WTC11 (cell line): ENCODE measurements around the gene TSPAN9. TPM values are rescaled to one million over a fixed set of nuclear protein-coding genes. Genes with fewer than 3 reads are reported as not detected.
A peak's percentile ranks its signal among the peaks of the same experiment; 100 is the strongest.

Source experiments
- ATAC-seq: fragments of 200-7000 bp; cut with Tn5 transposase; 2 replicates; pipeline ENCODE4 v1.10.0; 2021; ENCODE audit warnings: mild to moderate bottlenecking, moderate library complexity
- CTCF ChIA-PET: fragments of 300-600 bp; sonication (Branson Sonifier 250); formaldehyde crosslinking; loops from one replicate; lab custom pipeline; 2021; ENCODE audit warnings: antibody characterized with exemption; lab: Charles Lee
- POLR2A ChIA-PET: fragments of 350-600 bp; sonication (Branson Sonifier 250); formaldehyde crosslinking; loops from one replicate; lab custom pipeline; 2021; ENCODE audit warnings: antibody characterized with exemption; lab: Charles Lee
- DNase-seq: peaks from one replicate; pipeline ENCODE4 v3.0.0; 2021; ENCODE audit warnings: low spot score
- H3K27ac Mint-ChIP-seq: 2 replicates; pipeline ENCODE4 v1.8.0; 2021; ENCODE audit warnings: mixed read lengths
- H3K27me3 Mint-ChIP-seq: 2 replicates; pipeline ENCODE4 v1.8.0; 2021; ENCODE audit warnings: low read depth, mild to moderate bottlenecking, moderate library complexity, mixed read lengths
- H3K36me3 Mint-ChIP-seq: 2 replicates; pipeline ENCODE4 v1.8.0; 2021; ENCODE audit warnings: mixed read lengths
- H3K4me1 Mint-ChIP-seq: 2 replicates; pipeline ENCODE4 v1.8.0; 2022; ENCODE audit warnings: mixed read lengths
- H3K4me3 Mint-ChIP-seq: 2 replicates; pipeline ENCODE4 v1.8.0; 2021; ENCODE audit warnings: mild to moderate bottlenecking, moderate library complexity, mixed read lengths
- H3K9me3 Mint-ChIP-seq: 2 replicates; pipeline ENCODE4 v1.8.0; 2021; ENCODE audit warnings: mixed read lengths
- ATF1 ChIP-seq: sonication (generic); formaldehyde crosslinking; IDR thresholded peaks from 2 replicates; pipeline ENCODE4 v1.8.1; 2023; ENCODE audit warnings: mild to moderate bottlenecking, moderate library complexity, missing genetic modification reagents
- ATF3 ChIP-seq: sonication (generic); formaldehyde crosslinking; conservative IDR thresholded peaks from 2 replicates; pipeline ENCODE4 v1.8.1; 2022; ENCODE audit warnings: mild to moderate bottlenecking, missing genetic modification reagents
- E2F1 ChIP-seq: sonication (generic); formaldehyde crosslinking; IDR thresholded peaks from 2 replicates; pipeline ENCODE4 v1.8.0; 2022; ENCODE audit warnings: mild to moderate bottlenecking, missing genetic modification reagents
- ETV6 ChIP-seq: sonication (generic); formaldehyde crosslinking; IDR thresholded peaks from 2 replicates; pipeline ENCODE4 v1.8.1; 2022; ENCODE audit warnings: mild to moderate bottlenecking, missing genetic modification reagents
- FOXK1 ChIP-seq: sonication (generic); formaldehyde crosslinking; IDR thresholded peaks from 2 replicates; pipeline ENCODE4 v1.8.0; 2022; ENCODE audit warnings: mild to moderate bottlenecking, moderate library complexity, missing genetic modification reagents
- FOXP1 ChIP-seq: sonication (generic); formaldehyde crosslinking; IDR thresholded peaks from 2 replicates; pipeline ENCODE4 v1.8.0; 2022; ENCODE audit warnings: missing genetic modification reagents, mild to moderate bottlenecking, moderate library complexity, borderline replicate concordance
- HMGA2 ChIP-seq: fragments of 250-450 bp; sonication (Bioruptor Pico); IDR thresholded peaks from 2 replicates; pipeline ENCODE4 v1.4.0; 2021; ENCODE audit warnings: mild to moderate bottlenecking, moderate library complexity
- HMGXB4 ChIP-seq: sonication (generic); formaldehyde crosslinking; IDR thresholded peaks from 2 replicates; pipeline ENCODE4 v1.8.1; 2023; ENCODE audit warnings: mild to moderate bottlenecking, moderate library complexity, missing genetic modification reagents
- IRF1 ChIP-seq: sonication (generic); formaldehyde crosslinking; IDR thresholded peaks from 2 replicates; pipeline ENCODE4 v1.8.0; 2023; ENCODE audit warnings: missing genetic modification reagents
- IRF2 ChIP-seq: sonication (generic); formaldehyde crosslinking; IDR thresholded peaks from 2 replicates; pipeline ENCODE4 v1.8.0; 2022; ENCODE audit warnings: low read depth, missing genetic modification reagents, borderline replicate concordance
- MXD4 ChIP-seq: fragments of 250-450 bp; sonication (Bioruptor Pico); IDR thresholded peaks from 2 replicates; pipeline ENCODE4 v1.8.0; 2021; ENCODE audit warnings: mild to moderate bottlenecking, moderate library complexity, borderline replicate concordance
- NR2C2 ChIP-seq: sonication (generic); formaldehyde crosslinking; IDR thresholded peaks from 2 replicates; pipeline ENCODE4 v1.8.0; 2022; ENCODE audit warnings: mild to moderate bottlenecking, missing genetic modification reagents
- PREB ChIP-seq: sonication (generic); formaldehyde crosslinking; IDR thresholded peaks from 2 replicates; pipeline ENCODE4 v1.8.1; 2022; ENCODE audit warnings: mild to moderate bottlenecking, missing genetic modification reagents, moderate library complexity, borderline replicate concordance
- TP53 ChIP-seq: sonication (generic); formaldehyde crosslinking; IDR thresholded peaks from 2 replicates; pipeline ENCODE4 v1.8.1; 2023; ENCODE audit warnings: mild to moderate bottlenecking, missing genetic modification reagents
- USF2 ChIP-seq: sonication (generic); formaldehyde crosslinking; IDR thresholded peaks from 2 replicates; pipeline ENCODE4 v1.8.1; 2023; ENCODE audit warnings: mild to moderate bottlenecking, missing genetic modification reagents, moderate library complexity
- ZNF121 ChIP-seq: sonication (generic); formaldehyde crosslinking; IDR thresholded peaks from 2 replicates; pipeline ENCODE4 v1.8.0; 2023; ENCODE audit warnings: missing genetic modification reagents
- ZNF138 ChIP-seq: sonication (generic); formaldehyde crosslinking; conservative IDR thresholded peaks from 2 replicates; pipeline ENCODE4 v1.8.1; 2022; ENCODE audit warnings: mild to moderate bottlenecking, moderate library complexity, missing genetic modification reagents
- ZNF263 ChIP-seq: sonication (generic); formaldehyde crosslinking; IDR thresholded peaks from 2 replicates; pipeline ENCODE4 v1.8.1; 2022; ENCODE audit warnings: low read depth, mild to moderate bottlenecking, moderate library complexity, missing genetic modification reagents
- ZNF416 ChIP-seq: fragments of 250-450 bp; sonication (Bioruptor Pico); IDR thresholded peaks from 2 replicates; pipeline ENCODE4 v1.9.0; 2021; ENCODE audit warnings: mild to moderate bottlenecking, inconsistent platforms
- ZNF423 ChIP-seq: fragments of 250-450 bp; sonication (Bioruptor Pico); IDR thresholded peaks from 2 replicates; pipeline ENCODE4 v2.1.2; 2022; ENCODE audit warnings: mild to moderate bottlenecking, moderate library complexity
- total RNA-seq: library from RNA; stranded (reverse); gene quantifications from 3 replicates; pipeline ENCODE4 v1.2.3, GENCODE V29; 2021

Gene TSPAN9
- total RNA-seq, 1 experiment from 2014 or later, result 27.6 TPM

GRCh38 chr12:3137268-3137781 lies 60.1 kb downstream of the TSPAN9 start:
- H3K9me3 Mint-ChIP-seq, result no peaks in the 10 kb centered on the region

GRCh38 chr12:3137814-3138445 lies 60.8 kb downstream of the TSPAN9 start:
- no peak for DNase-seq
- no peak for TF ChIP-seq HMGA2 (CRISPR knock-in tag)
- TF ChIP-seq FOXP1, result no peak
- peak; percentile 9; the same call in 1 of the 2 replicates for TF ChIP-seq TP53 (CRISPR knock-in tag)
- no peak for TF ChIP-seq FOXK1
- TF ChIP-seq HMGXB4 (CRISPR knock-in tag), result 0 out of 2 replicates have a peak, but pooled peaks have one; percentile 23
- TF ChIP-seq ZNF121, result no peak
- TF ChIP-seq ZNF416 (CRISPR knock-in tag), result no peak
- TF ChIP-seq, all 79 proteins: peak for 2
- H3K36me3 Mint-ChIP-seq, result no peaks in the 10 kb centered on the region
- H3K9me3 Mint-ChIP-seq, result no peaks in the 10 kb centered on the region
- H3K27me3 Mint-ChIP-seq, result no peaks in the 10 kb centered on the region
- ChIA-PET POLR2A (interaction anchor here (1.0 kb wide), 1 partner anchor 137 kb away, joined by 3 read pairs; no protein-coding TSS in a partner anchor), CTCF (interaction anchor here (0.7 to 13.3 kb wide), 17 partner anchors 8 to 284 kb away, joined by 3 to 236 read pairs (median 4); no protein-coding TSS in a partner anchor)
- H3K27ac Mint-ChIP-seq, result no peak overlapping the region
- H3K4me3 Mint-ChIP-seq, result no peak overlapping the region
- no peak for ATAC-seq
- peaks cover 47% of the 10 kb centered on the region for H3K4me1 Mint-ChIP-seq

More at GRCh38 chr12:3137268-3137781, 60.1 kb downstream of the TSPAN9 start:
- ChIA-PET POLR2A (interaction anchor here (1.0 kb wide), 1 partner anchor 137 kb away, joined by 3 read pairs; no protein-coding TSS in a partner anchor), CTCF (interaction anchor here (0.7 to 13.3 kb wide), 15 partner anchors 12 to 283 kb away, joined by 3 to 236 read pairs (median 5); no protein-coding TSS in a partner anchor)
- peak; percentile 15 for ATAC-seq
- peak; percentile 51 for DNase-seq
- no peaks in the 10 kb centered on the region for H3K27me3 Mint-ChIP-seq
- no peak overlapping the region for H3K4me3 Mint-ChIP-seq
- H3K36me3 Mint-ChIP-seq, result no peaks in the 10 kb centered on the region
- peaks cover 53% of the 10 kb centered on the region for H3K4me1 Mint-ChIP-seq
- H3K27ac Mint-ChIP-seq, result no peak overlapping the region
- TF ChIP-seq USF2 (CRISPR knock-in tag) (peak; percentile 27; the same call in 1 of the 2 replicates), ZNF423 (CRISPR knock-in tag) (peak; percentile 90), NR2C2 (CRISPR knock-in tag) (no peak), ATF1 (CRISPR knock-in tag) (no peak), IRF1 (CRISPR knock-in tag) (no peak), HMGXB4 (CRISPR knock-in tag) (0 out of 2 replicates have a peak, but pooled peaks have one; percentile 20), TP53 (CRISPR knock-in tag) (peak; percentile 1; the same call in 1 of the 2 replicates), MXD4 (CRISPR knock-in tag) (no peak), ZNF263 (CRISPR knock-in tag) (peak; percentile 97), ZNF138 (CRISPR knock-in tag) (no peak), IRF2 (CRISPR knock-in tag) (no peak), E2F1 (no peak), ATF3 (no peak), ETV6 (CRISPR knock-in tag) (no peak), PREB (CRISPR knock-in tag) (no peak), HMGA2 (CRISPR knock-in tag) (no peak)
